ENCODE results near the gene ZFHX3. TPM values are rescaled to one million over a fixed set of nuclear protein-coding genes. Genes with fewer than 3 reads are reported as not detected.

ZFHX3 gene
- total RNA-seq, 1 experiment from 2014 or later: 1.5 TPM

DNA sequence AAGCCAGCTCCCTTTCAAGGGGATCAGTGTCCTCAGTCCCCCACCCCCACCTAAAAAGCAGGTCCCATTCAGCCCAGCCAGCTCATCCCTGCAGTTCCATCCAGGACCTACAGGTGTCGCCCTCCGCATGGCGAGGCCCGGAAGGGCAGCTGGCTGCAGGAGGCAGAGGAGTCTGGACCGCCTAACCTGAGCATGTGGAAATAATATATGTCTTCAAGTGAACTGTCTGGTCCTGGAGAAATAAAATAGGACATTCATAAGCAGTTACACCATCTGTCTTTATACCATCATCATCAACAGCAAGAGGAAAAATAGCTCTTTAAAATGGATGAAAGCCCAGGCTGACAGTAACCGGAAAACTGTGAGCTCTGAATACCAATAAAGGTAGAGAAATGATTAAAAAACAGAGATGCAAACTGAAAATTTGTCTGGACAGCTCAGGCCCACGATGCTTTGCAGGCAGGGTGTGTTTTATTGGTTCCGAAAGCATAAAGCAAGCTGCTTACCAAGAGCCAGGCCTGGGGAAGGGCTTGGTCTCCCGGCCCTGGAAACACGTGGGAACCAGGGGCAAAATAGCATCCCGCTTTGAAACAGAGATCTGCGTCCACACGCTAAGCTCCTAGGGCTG, 215.2 kb downstream of the ZFHX3 start:
- no CpG with 5 or more reads among the region's 13 CpGs for WGBS (ENCODE audit: extremely low coverage, insufficient read length, low lambda C conversion rate)
- Mint-ChIP-seq H3K9me3 (no peaks in the 10 kb centered on the region), H3K4me1 (peaks cover 2 to 8% of the 10 kb centered on the region in 2 experiments; a peak in 3 of 4 replicates), H3K27me3 (ENCODE audit: low read depth) (peaks cover 2% of the 10 kb centered on the region; the same call in 1 of the 2 replicates), H3K27ac (no peak overlapping the region; a peak in 1 of 7 replicates), H3K4me3 (no peak overlapping the region), H3K36me3 (ENCODE audit: insufficient read depth in 1 of 3, low read depth in 3 of 3) (no peaks in the 10 kb centered on the region)
- H2AFZ ChIP-seq (ENCODE audit: low read length): no peak overlapping the region
- H4K20me1 ChIP-seq (ENCODE audit: control insufficient read depth, insufficient read depth, insufficient read length): no peaks in the 10 kb centered on the region
- no peaks in the 10 kb centered on the region for H3K9me3 ChIP-seq (ENCODE audit: control insufficient read depth, low read depth, low read length)
- peak; percentile 83 for DNase-seq
- no peak overlapping the region for H3K23ac ChIP-seq (ENCODE audit: insufficient read length, low read depth, low read length)
- no peak overlapping the region for H3K9ac ChIP-seq (ENCODE audit: extremely low read depth, insufficient read length, low read length)
- H3K56ac ChIP-seq (ENCODE audit: insufficient read length, low read depth, low read length): no peak overlapping the region
- no peak overlapping the region for H3K4me2 ChIP-seq (ENCODE audit: insufficient read depth, insufficient read length, low read length)
- no peaks in the 10 kb centered on the region for H3K4me1 ChIP-seq (ENCODE audit: insufficient read depth, low read length)
- H3K4ac ChIP-seq (ENCODE audit: low read depth, low read length): no peak overlapping the region
- H2AK5ac ChIP-seq (ENCODE audit: insufficient read length, low read length): no peak overlapping the region
- H3T11ph ChIP-seq (ENCODE audit: low read length): no peak overlapping the region
- no peak overlapping the region for H3K27ac ChIP-seq (ENCODE audit: insufficient read length, low read depth, low read length)
- no peak overlapping the region for H2BK5ac ChIP-seq (ENCODE audit: insufficient read length, low read length)
- no peaks in the 10 kb centered on the region for H3K79me2 ChIP-seq (ENCODE audit: insufficient read depth, low read length)
- no peak overlapping the region for H3K14ac ChIP-seq (ENCODE audit: insufficient read depth, low read length)
- no peak overlapping the region for H2BK15ac ChIP-seq (ENCODE audit: low read depth, low read length)
- H4K5ac ChIP-seq (ENCODE audit: insufficient read length, low read depth, low read length): no peak overlapping the region
- H3K18ac ChIP-seq (ENCODE audit: insufficient read length, low read depth, low read length): no peak overlapping the region
- no peak overlapping the region for H4K8ac ChIP-seq (replicated peaks; ENCODE audit: insufficient read length, low read depth, low read length)
- H3K27me3 ChIP-seq (ENCODE audit: insufficient read depth, low read length): no peaks in the 10 kb centered on the region
- no peaks in the 10 kb centered on the region for H3K79me1 ChIP-seq (ENCODE audit: insufficient read depth, low read depth, low read length, poor library complexity, severe bottlenecking)
- no peak overlapping the region for H4K91ac ChIP-seq (ENCODE audit: insufficient read length, low read depth, low read length)
- no peak overlapping the region for H2BK120ac ChIP-seq (ENCODE audit: low read depth, low read length, poor library complexity, severe bottlenecking)
- TF ChIP-seq, protein P1, sequence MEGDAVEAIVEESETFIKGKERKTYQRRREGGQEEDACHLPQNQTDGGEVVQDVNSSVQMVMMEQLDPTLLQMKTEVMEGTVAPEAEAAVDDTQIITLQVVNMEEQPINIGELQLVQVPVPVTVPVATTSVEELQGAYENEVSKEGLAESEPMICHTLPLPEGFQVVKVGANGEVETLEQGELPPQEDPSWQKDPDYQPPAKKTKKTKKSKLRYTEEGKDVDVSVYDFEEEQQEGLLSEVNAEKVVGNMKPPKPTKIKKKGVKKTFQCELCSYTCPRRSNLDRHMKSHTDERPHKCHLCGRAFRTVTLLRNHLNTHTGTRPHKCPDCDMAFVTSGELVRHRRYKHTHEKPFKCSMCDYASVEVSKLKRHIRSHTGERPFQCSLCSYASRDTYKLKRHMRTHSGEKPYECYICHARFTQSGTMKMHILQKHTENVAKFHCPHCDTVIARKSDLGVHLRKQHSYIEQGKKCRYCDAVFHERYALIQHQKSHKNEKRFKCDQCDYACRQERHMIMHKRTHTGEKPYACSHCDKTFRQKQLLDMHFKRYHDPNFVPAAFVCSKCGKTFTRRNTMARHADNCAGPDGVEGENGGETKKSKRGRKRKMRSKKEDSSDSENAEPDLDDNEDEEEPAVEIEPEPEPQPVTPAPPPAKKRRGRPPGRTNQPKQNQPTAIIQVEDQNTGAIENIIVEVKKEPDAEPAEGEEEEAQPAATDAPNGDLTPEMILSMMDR (conservative IDR thresholded peaks at IDR 0.05): peak; percentile 94
- no peak overlapping the region for H2BK12ac ChIP-seq (ENCODE audit: insufficient read length, low read depth, low read length)
- H2BK20ac ChIP-seq (ENCODE audit: low read depth, low read length, poor library complexity, severe bottlenecking): no peak overlapping the region
- H3K23me2 ChIP-seq (ENCODE audit: insufficient read length, low read depth, low read length, poor library complexity, severe bottlenecking): no peaks in the 10 kb centered on the region

Data from H9 (cell line).